Right atrium auricular region (tissue), 2 donors: ENCODE measurements around the gene TMX4. TPM values are rescaled to one million over a fixed set of nuclear protein-coding genes. Genes with fewer than 3 reads are reported as not detected.

ENCODE experiments used
- DNase-seq: peaks from one replicate; pipeline ENCODE4 v3.0.0-alpha.2; 2019; ENCODE audit warnings: low spot score
- H3K27ac ChIP-seq, 2 donors: fragments of 200-600 bp; sonication (generic); 1 replicate in 1 of 2; 2 replicates in 1 of 2; pipeline ENCODE4 v1.5.1; 2016 to 2019
- H3K27me3 ChIP-seq, 2 donors: fragments of 200-600 bp; sonication (generic); one replicate each; pipeline versions ENCODE4 v1.5.1 to v1.6.0; 2017 to 2019
- H3K36me3 ChIP-seq: fragments of 200-600 bp; sonication (generic); one replicate; pipeline ENCODE4 v1.5.1; 2016
- H3K4me1 ChIP-seq, 2 donors: fragments of 200-600 bp; sonication (generic); one replicate each; pipeline versions ENCODE4 v1.5.1 to v1.6.0; 2017 to 2019
- H3K4me3 ChIP-seq, 2 donors: fragments of 200-600 bp; sonication (generic); 1 replicate in 1 of 2; 2 replicates in 1 of 2; pipeline ENCODE4 v1.5.1; 2017 to 2019; ENCODE audit warnings: mild to moderate bottlenecking in 1 of 2, moderate library complexity in 1 of 2
- H3K9me3 ChIP-seq, 2 donors: fragments of 200-600 bp; sonication (generic); one replicate each; pipeline ENCODE4 v1.5.1; 2019
- total RNA-seq, 2 donors: library from RNA; depleted of rRNA; stranded (reverse); fragments of >200 nt; gene quantifications; one replicate each; pipeline ENCODE4 v1.1.0, GENCODE V29; 2016
- TF ChIP-seq, protein P1 (sequence below), 2 donors: fragments of 200-600 bp; sonication (generic); IDR thresholded peaks; one replicate each; pipeline ENCODE4 v1.5.1; 2019; ENCODE audit warnings: antibody characterized with exemption in 2 of 2

Gene TMX4
- total RNA-seq, 2 donors from 2014 or later, result 90.4 to 191 TPM

GRCh38 chr20:8049310-8049709 lies 29.7 kb upstream of the TMX4 start:
- no peak overlapping the region for H3K4me3 ChIP-seq
- H3K27me3 ChIP-seq, result no peaks in the 10 kb centered on the region
- H3K4me1 ChIP-seq, result no peaks in the 10 kb centered on the region
- no peaks in the 10 kb centered on the region for H3K36me3 ChIP-seq
- DNase-seq, result no peak
- TF ChIP-seq, protein P1, sequence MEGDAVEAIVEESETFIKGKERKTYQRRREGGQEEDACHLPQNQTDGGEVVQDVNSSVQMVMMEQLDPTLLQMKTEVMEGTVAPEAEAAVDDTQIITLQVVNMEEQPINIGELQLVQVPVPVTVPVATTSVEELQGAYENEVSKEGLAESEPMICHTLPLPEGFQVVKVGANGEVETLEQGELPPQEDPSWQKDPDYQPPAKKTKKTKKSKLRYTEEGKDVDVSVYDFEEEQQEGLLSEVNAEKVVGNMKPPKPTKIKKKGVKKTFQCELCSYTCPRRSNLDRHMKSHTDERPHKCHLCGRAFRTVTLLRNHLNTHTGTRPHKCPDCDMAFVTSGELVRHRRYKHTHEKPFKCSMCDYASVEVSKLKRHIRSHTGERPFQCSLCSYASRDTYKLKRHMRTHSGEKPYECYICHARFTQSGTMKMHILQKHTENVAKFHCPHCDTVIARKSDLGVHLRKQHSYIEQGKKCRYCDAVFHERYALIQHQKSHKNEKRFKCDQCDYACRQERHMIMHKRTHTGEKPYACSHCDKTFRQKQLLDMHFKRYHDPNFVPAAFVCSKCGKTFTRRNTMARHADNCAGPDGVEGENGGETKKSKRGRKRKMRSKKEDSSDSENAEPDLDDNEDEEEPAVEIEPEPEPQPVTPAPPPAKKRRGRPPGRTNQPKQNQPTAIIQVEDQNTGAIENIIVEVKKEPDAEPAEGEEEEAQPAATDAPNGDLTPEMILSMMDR (IDR thresholded peaks at IDR 0.05), result no peak
- no peak overlapping the region for H3K27ac ChIP-seq
- no peaks in the 10 kb centered on the region for H3K9me3 ChIP-seq

- no peak for DNase-seq
- no peaks in the 10 kb centered on the region for H3K27me3 ChIP-seq
- TF ChIP-seq, protein P1 (IDR thresholded peaks at IDR 0.05), result no peak
- H3K4me1 ChIP-seq, result peaks cover 0 to 4% of the 10 kb centered on the region in 2 donors
- H3K36me3 ChIP-seq, result no peaks in the 10 kb centered on the region
- no peak overlapping the region for H3K27ac ChIP-seq
- no peak overlapping the region for H3K4me3 ChIP-seq
- H3K9me3 ChIP-seq, result no peaks in the 10 kb centered on the region
Measured at GRCh38 chr20:8045946-8046345, 26.4 kb upstream of the TMX4 start.

- no peak for DNase-seq
- Histone ChIP-seq H3K4me3 (no peak overlapping the region), H3K4me1 (peaks cover 0 to 4% of the 10 kb centered on the region in 2 donors), H3K27me3 (no peaks in the 10 kb centered on the region), H3K36me3 (no peaks in the 10 kb centered on the region), H3K27ac (no peak overlapping the region), H3K9me3 (no peaks in the 10 kb centered on the region)
- TF ChIP-seq, protein P1 (IDR thresholded peaks at IDR 0.05), result peak; percentile 64 to 80
Measured at GRCh38 chr20:8043687-8044282, 24.2 kb upstream of the TMX4 start.

DNA sequence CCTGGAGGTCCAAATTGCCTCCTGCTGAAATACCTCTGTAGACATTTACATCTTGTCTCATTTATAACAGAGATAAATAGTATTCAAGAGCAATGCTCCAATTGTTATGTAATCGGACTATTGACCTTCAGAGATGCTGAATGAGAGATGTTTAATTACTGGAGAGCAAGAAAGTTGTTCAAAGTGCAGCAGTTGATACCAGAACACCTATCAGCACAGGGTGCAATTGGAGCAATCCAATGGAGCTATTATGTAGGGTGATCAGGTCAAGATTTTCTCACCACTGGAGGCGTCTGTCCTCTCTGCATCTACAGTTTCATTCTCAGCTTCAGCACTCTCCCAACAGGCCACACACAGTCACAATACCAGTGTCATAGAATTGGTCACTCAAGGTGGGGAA lies 19.5 kb upstream of the TMX4 start:
- Histone ChIP-seq H3K27ac (no peak overlapping the region), H3K9me3 (no peaks in the 10 kb centered on the region), H3K4me1 (peaks cover 0 to 4% of the 10 kb centered on the region in 2 donors), H3K27me3 (no peaks in the 10 kb centered on the region), H3K4me3 (no peak overlapping the region), H3K36me3 (no peaks in the 10 kb centered on the region)
- DNase-seq, result no peak
- TF ChIP-seq, protein P1 (IDR thresholded peaks at IDR 0.05), result no peak

DNA sequence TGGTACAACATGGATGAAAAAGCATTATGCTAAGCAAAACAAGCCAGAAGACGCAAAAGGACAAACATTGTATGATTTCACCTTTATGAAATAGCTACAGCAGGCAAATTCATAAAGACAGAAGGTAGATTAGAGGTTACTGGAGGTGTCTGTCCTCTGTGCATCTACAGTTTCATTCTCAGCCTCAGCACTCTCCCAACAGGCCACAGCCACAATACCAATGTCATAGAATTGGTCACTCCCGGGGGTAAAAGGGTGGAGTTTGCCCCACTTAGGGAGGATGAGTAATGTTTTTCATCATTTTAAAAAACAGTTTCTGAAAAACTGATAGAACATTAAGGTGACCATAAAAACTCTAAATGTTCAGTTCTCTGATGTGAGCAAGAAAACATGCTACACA lies 17.2 kb upstream of the TMX4 start:
- Histone ChIP-seq H3K27ac (no peak overlapping the region), H3K4me3 (no peak overlapping the region), H3K9me3 (no peaks in the 10 kb centered on the region), H3K36me3 (no peaks in the 10 kb centered on the region), H3K27me3 (no peaks in the 10 kb centered on the region), H3K4me1 (no peaks in the 10 kb centered on the region)
- DNase-seq, result no peak
- TF ChIP-seq, protein P1 (IDR thresholded peaks at IDR 0.05), result no peak
